ENCODE measurements around the gene TMED4. TPM values are rescaled to one million over a fixed set of nuclear protein-coding genes. Genes with fewer than 3 reads are reported as not detected.

Gene TMED4
- total RNA-seq, 4 donors from 2014 or later = 68.0 to 123 (median 102) TPM

DNA sequence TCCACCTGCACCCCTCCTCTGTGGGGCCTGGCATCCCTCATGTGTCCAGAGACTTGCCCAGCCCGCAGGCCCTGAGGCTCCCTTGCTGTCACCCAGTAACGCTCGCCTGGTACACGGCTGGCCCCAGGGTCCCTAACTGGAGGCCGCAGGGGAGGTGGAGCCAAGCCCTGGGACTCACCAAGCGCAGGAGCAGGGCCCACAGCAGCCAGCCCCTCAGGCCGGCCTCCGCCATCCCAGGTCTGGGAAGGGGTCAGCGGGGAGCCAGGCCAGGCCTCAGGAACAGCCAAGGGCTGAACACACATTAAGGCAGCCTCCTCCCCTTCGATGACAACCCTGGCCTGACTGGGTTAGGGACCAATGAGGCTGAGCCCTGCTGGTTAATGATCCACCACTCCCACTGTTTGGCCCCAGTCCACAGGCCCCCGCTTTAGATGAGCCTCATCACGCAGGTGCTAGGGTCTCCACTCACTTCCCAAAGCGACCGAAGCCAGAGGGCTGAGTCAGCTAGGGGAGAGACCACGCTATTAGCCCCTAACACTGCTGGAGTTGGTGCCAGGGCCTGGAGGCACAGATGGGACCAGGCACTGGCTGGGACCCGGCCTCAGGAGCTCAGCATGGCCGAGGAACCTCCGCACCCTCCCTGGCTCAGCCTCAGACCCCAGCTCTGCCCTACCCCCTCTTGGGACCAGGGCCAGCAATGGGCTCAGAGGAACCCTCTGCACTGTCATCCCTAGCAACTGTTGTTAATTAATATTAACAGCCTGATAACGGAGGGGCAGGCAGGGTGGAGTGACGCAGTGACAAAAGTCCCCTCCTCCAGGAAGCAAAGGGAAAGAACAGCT lies 40.8 kb downstream of the TMED4 start, which contains the start of gene NPC1L1:
Gene NPC1L1 (minus strand): TSS at position 303 of the 842 bp plus-strand sequence. CDS start 71 bp downstream, at position 232.
- Histone ChIP-seq H3K27me3 (no peaks in the 10 kb centered on the region), H3K27ac (no peak within 1 kb of the TSS), H3K36me3 (no peaks in the 10 kb centered on the region), H3K4me3 (no peak within 1 kb of the TSS), H3K4me1 (peaks cover 15 to 41% (median 15%) of the 10 kb centered on the region in 3 donors), H3K9me3 (no peaks in the 10 kb centered on the region)
- 81 to 86% methylated on average over 12 to 18 of the region's 20 CpGs for WGBS, 2 donors
- TF ChIP-seq, protein P1, sequence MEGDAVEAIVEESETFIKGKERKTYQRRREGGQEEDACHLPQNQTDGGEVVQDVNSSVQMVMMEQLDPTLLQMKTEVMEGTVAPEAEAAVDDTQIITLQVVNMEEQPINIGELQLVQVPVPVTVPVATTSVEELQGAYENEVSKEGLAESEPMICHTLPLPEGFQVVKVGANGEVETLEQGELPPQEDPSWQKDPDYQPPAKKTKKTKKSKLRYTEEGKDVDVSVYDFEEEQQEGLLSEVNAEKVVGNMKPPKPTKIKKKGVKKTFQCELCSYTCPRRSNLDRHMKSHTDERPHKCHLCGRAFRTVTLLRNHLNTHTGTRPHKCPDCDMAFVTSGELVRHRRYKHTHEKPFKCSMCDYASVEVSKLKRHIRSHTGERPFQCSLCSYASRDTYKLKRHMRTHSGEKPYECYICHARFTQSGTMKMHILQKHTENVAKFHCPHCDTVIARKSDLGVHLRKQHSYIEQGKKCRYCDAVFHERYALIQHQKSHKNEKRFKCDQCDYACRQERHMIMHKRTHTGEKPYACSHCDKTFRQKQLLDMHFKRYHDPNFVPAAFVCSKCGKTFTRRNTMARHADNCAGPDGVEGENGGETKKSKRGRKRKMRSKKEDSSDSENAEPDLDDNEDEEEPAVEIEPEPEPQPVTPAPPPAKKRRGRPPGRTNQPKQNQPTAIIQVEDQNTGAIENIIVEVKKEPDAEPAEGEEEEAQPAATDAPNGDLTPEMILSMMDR (IDR thresholded peaks at IDR 0.05) = no peak
- no peak for TF ChIP-seq POLR2A (IDR thresholded peaks at IDR 0.05)
- intact Hi-C loops (cut with DNase I) = no loop called here
- no peak for DNase-seq

DNA sequence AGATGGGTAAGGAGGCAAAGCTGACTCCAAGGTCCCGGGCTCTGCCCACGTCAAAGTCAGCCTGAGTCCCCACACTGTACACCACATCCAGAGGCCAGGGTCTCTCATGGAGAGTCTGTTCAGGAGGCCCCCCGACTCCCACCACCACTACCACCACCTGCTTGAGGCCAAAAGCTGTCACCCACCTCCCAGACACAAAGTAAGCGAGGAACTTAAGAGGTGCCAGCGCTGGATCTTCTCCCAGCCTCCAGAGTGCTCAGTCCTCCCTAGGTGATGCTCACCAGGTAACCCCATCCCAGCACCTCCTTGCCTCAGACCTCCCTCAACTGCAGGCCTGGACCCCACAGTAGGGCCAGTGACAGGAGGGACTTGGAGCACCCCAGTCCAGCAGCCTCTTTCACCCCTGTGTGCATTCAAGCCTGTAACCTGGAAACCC lies 41.4 kb downstream of the TMED4 start:
- TF ChIP-seq, protein P1 (IDR thresholded peaks at IDR 0.05) = no peak
- no peak for TF ChIP-seq POLR2A (IDR thresholded peaks at IDR 0.05)

DNA sequence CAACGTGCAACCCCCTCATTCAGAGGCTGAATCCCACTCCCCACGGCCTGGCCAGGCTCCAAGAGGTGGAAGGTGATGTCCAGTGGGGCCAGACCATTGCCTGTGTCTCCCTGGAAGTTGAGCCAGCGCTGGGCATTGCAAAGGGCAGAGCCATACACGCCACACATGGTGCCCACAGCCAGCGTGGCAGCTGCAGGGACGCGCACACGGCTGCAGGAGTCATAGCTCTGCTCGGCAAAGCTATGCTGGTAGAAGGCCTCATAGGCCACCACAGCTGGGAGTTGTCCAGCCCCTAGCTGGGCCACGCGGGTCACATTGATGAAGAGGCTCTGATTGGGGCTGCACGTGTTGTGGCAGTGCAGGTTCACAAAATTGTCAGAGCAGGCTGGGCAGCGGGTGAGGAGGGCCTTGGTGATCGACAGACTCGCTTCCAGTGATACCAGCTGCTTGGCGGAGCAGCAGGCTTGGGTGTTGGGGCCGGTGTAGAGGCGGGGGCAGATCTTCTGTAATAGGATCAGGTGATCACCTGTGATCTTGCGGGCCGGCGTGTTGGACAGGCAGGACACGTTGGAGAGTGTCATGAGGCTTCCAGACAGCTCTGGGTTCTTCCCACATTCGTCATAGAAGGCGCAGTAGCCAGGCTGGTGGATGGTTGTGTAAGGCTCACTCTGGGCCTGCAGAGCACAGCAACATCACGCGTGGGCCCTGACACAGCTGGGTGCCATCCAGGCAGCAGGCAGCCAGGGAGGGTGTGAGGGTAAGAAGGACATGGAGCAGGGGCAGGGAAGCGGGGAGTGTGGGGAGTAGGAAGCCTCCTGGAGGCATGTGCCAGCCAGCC lies 42.1 kb downstream of the TMED4 start:
- Histone ChIP-seq H3K27ac (no peak overlapping the region), H3K4me3 (no peak overlapping the region), H3K36me3 (no peaks in the 10 kb centered on the region), H3K4me1 (peaks cover 15 to 35% (median 15%) of the 10 kb centered on the region in 3 donors), H3K9me3 (no peaks in the 10 kb centered on the region), H3K27me3 (no peaks in the 10 kb centered on the region)
- intact Hi-C loops (cut with DNase I) = no loop called here
- no peak for DNase-seq
- 81 to 87% methylated on average over 11 to 21 of the region's 27 CpGs for WGBS, 2 donors
- TF ChIP-seq, protein P1 (IDR thresholded peaks at IDR 0.05) = no peak
- TF ChIP-seq POLR2A (IDR thresholded peaks at IDR 0.05) = no peak

More for the DNA sequence above, 41.4 kb downstream of the TMED4 start:
- H3K36me3 ChIP-seq = no peaks in the 10 kb centered on the region
- no peak overlapping the region for H3K4me3 ChIP-seq
- H3K27ac ChIP-seq = no peak overlapping the region
- H3K4me1 ChIP-seq = peaks cover 15 to 41% (median 15%) of the 10 kb centered on the region in 3 donors
- no peaks in the 10 kb centered on the region for H3K9me3 ChIP-seq
- WGBS, 2 donors = 100% methylated on average over 1 to 3 of the region's 5 CpGs
- H3K27me3 ChIP-seq = no peaks in the 10 kb centered on the region
- intact Hi-C loops (cut with DNase I) = no loop called here
- no peak for DNase-seq

DNA sequence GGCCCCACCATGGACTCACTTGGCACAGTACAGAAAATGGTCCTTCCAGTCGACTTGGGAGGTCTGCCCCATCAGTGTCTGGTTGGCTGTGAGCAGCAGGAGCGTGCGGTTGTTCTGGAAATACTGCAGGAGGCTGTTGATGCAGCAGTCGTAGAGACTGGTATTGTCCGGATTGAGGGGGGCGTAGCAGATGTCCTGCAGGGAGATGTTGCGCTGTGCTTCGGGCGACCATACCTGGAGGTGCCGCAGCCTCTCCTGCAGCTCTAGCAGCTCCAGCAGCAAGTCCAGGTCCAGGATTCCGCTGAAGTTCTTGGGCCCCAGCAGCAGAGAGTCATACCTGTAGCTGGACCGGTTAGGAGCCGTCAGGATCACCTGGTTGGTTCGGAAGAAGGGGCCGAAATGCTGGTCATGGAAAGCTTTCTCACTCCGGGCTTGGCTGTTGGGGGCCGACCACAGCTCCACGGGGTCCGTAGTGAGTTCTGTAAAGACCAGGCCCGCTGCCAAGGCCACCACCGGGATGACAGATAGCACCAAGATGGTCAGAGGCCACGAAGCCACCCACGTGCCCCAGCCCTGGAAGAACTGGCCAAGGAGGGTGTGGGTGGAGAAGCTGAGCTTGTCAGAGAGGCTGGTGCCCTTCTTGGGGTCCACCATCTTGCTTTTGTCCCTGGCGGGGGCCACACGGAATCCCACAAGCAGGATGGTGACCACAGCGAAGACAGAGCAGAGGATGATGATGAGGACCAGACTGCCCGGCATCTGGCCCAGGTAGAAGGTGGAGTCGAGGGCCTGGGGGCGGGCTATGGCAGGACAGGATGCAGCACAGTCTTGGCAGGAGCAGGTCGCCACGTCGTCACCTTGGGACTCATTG lies 43.0 kb downstream of the TMED4 start:
- DNase-seq = no peak
- 91% methylated on average over 15 of the region's 32 CpGs; no CpG with 5 or more reads in 1 of the 2 donors for WGBS, 2 donors
- H3K4me3 ChIP-seq = no peak overlapping the region
- no peaks in the 10 kb centered on the region for H3K36me3 ChIP-seq
- TF ChIP-seq, protein P1 (IDR thresholded peaks at IDR 0.05) = no peak
- no peak for TF ChIP-seq POLR2A (IDR thresholded peaks at IDR 0.05)
- no peaks in the 10 kb centered on the region for H3K27me3 ChIP-seq
- peaks cover 11 to 27% (median 15%) of the 10 kb centered on the region in 3 donors for H3K4me1 ChIP-seq
- H3K9me3 ChIP-seq = no peaks in the 10 kb centered on the region
- no peak overlapping the region for H3K27ac ChIP-seq
- intact Hi-C loops (cut with DNase I) = no loop called here

Data from esophagus squamous epithelium (tissue), 5 donors.